ENCODE data around the gene TSHZ2.
"Not testable (repeated sequence)": the region's sequence is repeated elsewhere in the genome, so short reads cannot be mapped to it uniquely, and the experiment has no call there.

Gene TSHZ2

GRCh38 chr20:53023732-53024520 lies 51.8 kb downstream of the TSHZ2 start:
- no peak for TF ChIP-seq CTCF (IDR thresholded peaks at IDR 0.05; ENCODE audit: insufficient read depth, missing control alignments)
- DNase-seq (ENCODE audit: insufficient read length, low spot score), result no peak
- FAIRE-seq, result no peak

- not testable (repeated sequence) for DNase-seq (ENCODE audit: insufficient read length, low spot score); FAIRE-seq
Observed at GRCh38 chr20:53024653-53025052, 52.5 kb downstream of the TSHZ2 start.

DNA sequence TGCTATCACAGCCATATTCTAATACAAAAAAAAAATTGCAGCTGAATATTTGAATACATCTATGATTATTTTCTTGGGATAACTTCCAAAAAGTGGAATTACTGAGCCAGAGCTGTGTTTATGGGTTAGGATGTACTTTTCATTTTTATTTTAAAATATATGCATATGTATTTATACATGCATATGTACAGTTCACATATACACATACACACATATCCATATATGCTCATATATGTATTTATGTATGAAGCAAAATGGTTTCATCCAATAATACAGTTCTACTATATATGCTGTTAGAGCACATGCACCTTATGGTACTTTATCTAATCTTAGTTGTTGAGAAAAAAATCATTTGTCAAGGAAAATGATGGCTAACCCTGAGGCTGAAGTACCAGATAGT lies 54.9 kb downstream of the TSHZ2 start:
- FAIRE-seq (no peak), DNase-seq (ENCODE audit: insufficient read length, low spot score) (no peak)
- TF ChIP-seq CTCF (IDR thresholded peaks at IDR 0.05; ENCODE audit: insufficient read depth, missing control alignments), result no peak

- DNase-seq (ENCODE audit: insufficient read length, low spot score) (no peak), FAIRE-seq (no peak)
- TF ChIP-seq CTCF (IDR thresholded peaks at IDR 0.05; ENCODE audit: insufficient read depth, missing control alignments), result no peak
Observed at GRCh38 chr20:53028337-53029007, 56.3 kb downstream of the TSHZ2 start.

GRCh38 chr20:53030061-53030460 lies 57.9 kb downstream of the TSHZ2 start:
- TF ChIP-seq CTCF (IDR thresholded peaks at IDR 0.05; ENCODE audit: insufficient read depth, missing control alignments), result no peak
- FAIRE-seq (no peak), DNase-seq (ENCODE audit: insufficient read length, low spot score) (no peak)

DNA sequence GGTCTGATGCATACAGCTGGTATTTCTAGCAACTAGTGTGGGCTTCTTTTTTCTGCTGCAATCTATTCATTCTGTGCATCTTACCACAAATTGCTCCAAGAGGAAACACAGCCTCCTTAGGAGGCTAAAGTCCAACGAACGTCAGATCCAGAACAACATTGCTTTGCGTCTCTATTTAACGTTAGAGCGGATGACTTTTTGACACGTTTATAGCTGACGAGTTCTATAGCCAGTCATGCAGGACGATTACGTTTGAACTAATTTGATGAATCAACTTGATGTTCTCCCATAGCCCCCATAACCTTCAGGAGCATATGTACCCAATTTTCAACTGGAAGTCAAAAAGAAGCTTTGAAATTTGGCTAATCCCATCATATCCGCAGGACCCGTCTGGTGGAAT lies 59.9 kb downstream of the TSHZ2 start:
- no peak for TF ChIP-seq CTCF (IDR thresholded peaks at IDR 0.05; ENCODE audit: insufficient read depth, missing control alignments)
- FAIRE-seq, result no peak
- no peak for DNase-seq (ENCODE audit: insufficient read length, low spot score)

DNA sequence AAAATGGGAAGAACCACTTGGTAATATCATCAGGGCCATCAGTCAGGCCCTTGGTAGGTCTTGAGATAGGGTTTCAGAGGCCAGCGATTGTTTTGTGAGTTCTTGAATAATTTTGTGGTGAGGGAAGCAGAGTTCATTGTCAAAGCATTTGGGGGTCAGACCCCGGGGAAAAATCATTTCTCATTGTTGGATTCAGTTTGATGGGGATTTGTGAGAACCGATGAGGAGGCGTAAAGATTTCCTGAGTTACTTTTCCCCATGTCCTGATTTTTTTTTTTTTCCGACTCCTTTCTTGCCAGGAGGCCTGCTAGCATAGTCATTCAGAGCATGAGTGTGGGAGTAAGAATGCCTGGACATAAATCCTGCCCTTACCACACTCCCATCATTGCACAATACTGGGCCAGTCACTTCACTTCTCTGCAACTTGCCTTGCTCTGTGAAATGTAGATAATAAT lies 60.3 kb downstream of the TSHZ2 start:
- DNase-seq (ENCODE audit: insufficient read length, low spot score) (no peak), FAIRE-seq (no peak)
- TF ChIP-seq CTCF (IDR thresholded peaks at IDR 0.05; ENCODE audit: insufficient read depth, missing control alignments), result no peak
